CD4-positive, alpha-beta T cell treated with Interleukin-1 beta for 1 hour (primary cell): Measurements from ENCODE around the gene C18orf32.
"Not testable (repeated sequence)": the region's sequence is repeated elsewhere in the genome, so short reads cannot be mapped to it uniquely, and the experiment has no call there.

ENCODE experiments used
- DNase-seq, 2 donors: peaks; one replicate each; pipeline ENCODE4 v3.0.0-alpha.2; 2020 to 2022

Gene C18orf32

DNA sequence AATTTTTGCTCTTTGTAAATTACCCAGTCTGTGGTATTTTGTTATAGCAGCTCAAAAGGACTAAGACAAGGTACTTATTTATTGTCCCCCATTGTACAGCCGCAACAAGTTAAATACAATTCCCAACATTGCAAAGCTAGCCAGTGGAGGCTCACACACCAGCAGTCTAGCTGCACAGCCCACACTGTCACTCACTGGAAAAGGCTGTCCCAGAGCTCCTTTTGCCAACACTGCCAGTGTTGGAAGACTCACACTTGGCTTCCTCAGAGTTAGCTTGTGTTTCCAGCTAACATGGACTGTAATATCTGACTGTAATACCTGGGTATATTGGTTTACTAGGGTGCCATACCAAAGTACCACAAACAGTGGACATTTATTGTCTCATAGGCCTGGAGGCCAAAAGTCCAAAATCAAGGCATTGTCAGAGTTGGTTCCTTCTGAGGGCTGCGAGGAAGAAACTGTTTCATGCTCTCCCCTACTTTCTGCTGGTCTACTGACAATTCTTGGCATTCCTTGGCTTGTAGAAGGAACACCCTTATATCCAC is 19.9 kb downstream of the C18orf32 start:
- no peak for DNase-seq

DNA sequence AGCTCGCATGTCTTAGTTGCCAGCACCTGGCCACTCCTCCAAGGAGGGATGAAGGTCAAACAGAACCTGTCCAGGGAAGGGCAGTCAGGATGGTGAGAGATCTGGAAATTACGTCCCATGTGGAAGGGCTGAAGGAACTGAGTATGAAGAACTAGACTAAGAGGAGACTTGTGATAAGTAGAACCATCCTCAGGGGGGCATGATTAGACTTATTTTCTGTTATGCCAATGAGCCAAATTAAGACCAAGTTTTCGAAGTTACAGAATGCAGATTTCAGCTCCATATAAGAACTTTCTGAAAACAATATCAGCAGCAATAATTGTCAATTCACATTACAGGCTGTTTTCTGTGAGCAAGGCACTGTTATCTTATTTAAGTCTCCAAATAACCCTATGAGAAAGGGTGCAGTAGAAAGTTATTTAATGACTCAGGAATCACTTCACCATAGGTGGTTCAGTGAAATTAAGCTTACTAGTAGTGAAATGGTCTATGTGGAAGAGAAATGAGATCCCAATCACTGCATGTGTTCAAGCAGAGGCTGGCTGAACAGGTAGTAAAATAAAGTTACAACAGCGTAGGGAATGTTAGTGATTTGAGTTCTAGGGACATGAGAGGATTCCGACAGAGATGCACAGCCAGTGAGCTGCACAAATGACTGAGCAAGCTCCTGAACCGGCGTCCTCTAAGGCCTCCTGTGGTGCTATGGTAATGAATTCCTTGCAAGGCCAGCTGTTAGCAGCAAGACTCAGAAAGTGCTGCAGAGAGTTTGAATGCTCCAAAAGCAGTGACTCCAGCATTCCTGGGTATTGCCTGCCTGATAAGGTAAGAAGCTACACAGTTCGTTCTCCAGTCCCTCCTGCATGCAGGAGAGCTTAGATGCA is 22.1 kb downstream of the C18orf32 start:
- DNase-seq, result no peak

DNA sequence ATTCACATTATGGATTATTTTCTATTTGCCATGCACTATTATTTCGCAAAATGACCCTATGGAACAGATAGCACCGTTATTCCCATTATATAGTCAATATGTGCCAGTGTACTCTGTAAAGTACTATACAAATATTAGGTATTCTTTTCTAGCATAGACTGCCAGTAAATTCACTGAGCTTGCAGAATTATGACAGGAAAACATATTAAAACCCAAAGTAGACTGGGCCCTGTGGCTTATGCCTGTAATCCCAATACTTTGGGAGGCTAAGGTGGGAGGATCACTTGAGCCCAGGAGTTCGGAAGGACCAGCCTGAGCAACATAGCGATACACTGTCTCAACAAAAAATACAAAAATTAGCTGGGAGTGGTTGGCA is 25.4 kb downstream of the C18orf32 start:
- no peak for DNase-seq

DNA sequence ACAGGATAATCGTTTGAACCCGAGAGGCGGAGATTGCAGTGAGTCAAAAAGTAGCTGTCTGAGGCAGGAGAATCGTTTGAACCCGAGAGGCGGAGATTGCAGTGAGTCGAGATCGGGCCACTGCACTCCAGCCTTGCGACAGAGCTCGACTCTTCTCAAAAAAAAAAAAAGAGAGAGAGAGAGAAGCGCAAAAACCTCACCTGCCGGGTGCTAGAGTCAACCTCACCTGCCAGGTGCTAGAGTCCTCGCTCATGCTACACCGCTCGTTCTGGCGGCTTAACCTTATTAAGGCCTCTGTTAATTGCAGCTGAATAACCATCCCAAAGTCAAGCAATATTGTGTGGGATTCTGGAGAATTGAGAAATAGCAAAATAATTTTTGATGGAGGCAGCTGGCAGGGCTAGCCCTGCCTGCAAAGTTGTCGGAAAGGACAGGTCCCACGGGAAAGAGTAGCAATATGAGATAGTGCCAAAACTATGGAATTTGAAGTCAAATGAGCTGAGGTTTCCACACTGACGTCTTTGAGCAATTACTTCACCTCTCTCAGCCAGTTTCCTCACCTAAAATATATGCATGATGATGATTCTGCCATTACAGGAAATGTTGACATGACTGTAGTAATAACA is 25.9 kb downstream of the C18orf32 start:
- no peak for DNase-seq

DNA sequence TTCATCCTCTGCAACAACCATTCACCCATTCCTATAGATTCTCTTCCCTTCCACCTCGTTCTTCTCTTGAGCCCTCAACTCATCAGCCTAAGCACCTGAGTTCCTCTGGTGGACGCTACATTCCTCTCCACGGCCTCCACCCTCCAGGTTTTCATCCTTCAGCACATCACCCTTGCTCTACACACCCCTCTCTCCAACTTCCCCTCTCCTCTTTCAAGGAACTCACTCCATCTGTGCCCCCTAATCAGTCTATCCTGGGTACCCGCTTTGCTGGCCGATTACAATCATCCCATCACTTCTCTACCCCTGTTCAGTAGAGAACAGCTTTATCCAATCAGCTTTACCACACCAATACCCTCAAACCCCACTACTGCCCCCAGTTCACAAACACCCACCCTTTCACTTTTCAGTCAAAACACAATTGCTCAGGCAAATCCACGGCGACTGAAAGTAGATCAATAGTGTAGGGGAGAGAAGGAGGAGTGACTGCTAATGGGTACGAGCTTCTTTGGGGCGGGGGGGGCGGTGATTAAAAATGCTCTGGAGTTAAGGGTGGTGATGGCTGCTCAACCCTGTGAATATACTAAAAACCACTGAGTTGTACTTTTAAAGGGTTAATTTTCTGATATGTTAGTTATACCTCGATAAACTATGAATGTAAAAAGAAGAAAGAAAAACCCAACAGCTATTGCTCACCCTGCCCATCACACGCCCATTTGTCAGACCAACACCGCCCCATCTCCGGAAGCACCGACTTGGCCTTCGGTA is 27.4 kb downstream of the C18orf32 start:
- peak; percentile 22 to 26 for DNase-seq

DNA sequence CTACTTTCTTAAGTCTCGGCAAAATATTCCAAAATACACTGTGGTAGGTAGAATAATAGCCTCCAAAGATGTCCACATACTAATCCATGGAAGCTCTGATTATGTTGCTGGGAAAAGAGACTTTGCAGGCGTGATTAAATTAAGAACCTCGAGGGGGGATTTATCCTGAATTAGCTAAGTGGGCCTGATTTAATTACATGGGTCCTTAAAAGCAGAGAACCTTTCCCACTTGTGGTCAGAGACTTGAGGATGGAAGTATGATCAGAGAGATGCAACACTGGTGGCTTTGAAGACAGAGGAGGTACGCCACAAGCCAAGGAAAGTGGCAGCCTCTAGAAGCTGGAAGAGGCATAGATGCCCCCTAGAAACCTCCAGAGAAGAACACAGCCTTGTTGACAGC is 29.4 kb downstream of the C18orf32 start:
- DNase-seq, result no peak

DNA sequence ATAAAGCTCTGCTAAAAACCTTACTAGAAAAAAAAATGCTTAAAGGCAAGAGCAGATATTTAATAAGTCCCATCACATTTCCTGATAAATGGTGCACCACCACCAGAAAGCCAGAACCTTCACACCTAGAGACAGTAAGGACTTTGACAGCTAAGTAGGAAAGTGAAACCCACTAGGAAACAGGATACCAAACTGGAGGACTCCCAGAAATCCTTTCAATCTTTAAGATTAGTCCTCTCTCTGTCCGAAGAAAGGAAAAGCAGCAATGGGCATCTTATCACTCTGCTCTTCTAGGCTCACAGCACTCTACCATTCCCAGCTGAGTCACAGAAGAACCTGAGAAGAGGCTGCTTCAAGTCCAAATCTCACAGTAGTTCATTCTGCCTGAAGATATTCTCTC is 30.2 kb downstream of the C18orf32 start:
- DNase-seq, result no peak

DNA sequence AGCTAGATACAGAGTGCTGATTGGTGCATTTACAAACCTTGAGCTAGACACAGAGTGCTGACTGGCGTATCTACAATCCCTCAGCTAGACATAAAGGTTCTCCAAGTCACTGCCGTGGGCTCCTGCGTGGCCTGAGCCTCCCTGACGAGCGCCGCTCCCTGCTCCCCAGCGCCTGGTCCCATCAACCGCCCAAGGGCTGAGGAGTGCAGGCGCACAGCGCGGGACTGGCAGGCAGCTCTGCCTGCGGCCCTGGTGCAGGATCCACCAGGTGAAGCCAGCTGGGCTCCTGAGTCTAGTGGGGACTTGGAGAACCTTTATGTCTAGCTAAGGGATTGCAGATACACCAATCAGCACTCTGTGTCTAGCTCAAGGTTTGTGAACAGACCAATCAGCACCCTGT is 34.5 kb downstream of the C18orf32 start:
- not testable (repeated sequence) for DNase-seq

DNA sequence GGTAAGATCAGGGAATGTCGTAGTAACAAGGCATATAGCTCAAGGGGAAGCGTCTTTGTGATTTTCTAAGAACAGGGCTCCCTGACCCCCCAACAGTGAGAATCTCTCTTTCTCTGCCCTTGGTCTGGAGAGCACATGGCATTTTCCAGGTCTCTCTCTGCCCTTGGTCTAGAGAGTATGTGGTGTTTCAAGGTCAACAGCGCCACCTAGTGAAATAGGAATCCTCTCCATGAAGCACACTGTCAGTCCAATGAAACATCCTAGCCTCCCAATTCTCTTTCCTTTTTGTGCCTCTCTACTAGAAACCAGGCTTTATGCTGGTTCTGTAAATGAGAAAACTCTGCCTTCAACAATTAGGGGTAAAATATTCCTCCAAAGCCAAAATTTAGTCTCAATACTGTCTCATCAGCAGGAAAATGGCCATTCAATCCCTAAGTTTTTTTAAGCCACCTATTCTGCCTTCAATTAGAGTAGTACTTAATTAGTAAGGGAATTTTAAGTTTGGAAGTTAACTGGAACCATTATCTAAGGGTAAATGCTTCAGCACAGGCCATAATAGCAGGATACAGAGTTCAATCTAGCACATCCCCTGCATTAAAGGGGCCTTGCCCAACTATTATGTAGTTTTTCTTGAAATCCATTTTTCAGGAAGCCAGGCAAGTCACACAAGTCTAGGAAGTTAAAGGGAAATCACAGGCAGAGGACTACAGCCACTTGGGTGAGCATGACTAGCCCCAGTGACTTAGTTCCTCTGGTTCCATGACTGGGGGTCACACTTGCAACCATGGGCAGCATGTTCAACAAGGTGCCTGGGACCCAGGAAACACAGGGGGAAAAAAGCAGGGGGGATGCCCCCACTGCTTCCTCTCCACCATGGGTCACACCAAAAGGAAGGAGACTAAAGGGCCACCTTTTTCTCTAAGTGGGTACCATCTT is 39.0 kb downstream of the C18orf32 start:
- peak; percentile 20 to 65 for DNase-seq

DNA sequence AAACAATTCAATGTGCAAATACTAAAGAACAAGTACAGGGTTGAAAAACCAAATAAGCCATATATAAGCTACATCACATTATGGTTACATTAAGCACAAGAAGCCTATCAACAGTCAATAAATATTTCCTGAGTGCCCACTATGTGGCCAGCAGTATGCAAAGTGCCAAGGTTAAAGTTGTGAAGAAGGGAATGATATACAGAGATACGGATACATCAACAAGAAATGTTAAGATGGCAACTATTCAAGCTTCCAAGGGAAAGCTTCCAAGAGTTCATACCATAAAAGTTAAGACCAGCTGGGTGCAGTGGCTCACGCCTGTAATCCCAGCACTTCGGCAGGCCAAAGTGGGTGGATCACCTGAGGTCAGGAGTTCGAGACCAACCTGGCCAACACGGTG is 40.6 kb downstream of the C18orf32 start:
- no peak for DNase-seq

DNA sequence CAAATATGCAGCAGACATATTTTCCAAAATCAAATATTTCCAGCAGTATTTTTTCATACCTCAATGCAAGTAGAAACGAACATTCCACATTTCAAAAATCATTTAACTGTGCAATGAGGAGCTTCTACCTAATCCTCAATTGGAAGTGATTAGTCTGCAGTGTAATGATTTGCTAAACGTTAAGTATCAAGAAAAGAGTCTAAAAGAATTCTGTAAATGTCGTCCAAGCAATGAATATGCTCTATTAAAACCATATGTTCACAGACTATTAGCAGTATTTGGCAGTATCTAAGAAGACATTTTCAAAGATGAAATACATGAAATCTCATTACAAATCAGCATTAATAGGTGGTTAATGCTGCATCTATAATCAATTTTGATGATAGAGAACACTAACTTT is 42.5 kb downstream of the C18orf32 start:
- DNase-seq, result no peak

DNA sequence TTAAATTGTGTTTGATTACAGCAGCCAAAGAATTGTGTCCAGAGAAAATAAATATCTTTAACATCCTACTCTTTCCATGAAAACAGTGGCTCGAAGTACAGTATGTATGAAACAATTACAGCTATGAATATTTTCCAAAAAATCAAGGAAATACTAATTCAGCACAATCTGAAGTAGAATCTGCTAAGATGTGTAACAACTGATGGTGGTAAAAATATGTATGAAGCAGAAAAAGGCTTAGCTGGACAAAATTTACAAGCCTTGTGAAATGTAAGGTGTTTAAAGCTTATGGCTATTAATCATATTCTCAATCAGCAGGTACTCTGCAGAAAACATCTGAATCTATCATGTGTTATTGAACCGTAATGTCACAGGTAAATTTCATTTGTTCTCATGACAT is 43.2 kb downstream of the C18orf32 start:
- no peak for DNase-seq

DNA sequence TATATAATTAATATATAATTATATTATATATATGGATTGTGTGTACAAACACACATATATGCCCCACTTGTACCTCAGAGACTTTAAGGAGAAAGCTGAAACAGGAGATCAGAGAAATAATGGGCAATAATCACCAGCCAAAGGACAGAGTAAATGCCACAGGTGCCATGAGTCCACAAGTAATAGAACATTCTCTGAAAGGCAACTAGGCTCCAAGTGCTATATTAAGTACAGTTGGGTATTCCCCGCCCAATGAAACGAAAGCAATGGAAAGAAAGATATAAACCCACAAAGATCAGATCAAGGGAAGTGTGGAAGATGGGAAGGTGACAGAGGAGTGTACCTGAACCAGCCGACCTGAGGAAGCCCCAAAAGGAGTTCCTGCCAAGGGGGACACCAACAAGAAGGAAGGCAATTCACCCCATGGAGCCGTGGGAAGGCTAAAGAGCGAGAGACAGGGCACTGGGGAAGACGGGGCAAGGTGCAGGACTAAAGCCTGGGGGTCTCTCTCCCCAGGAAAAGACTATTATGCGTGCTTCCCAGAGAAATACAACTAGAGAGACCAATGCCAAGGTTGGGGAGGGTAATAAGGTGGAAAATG is 45.6 kb downstream of the C18orf32 start:
- no peak for DNase-seq

DNA sequence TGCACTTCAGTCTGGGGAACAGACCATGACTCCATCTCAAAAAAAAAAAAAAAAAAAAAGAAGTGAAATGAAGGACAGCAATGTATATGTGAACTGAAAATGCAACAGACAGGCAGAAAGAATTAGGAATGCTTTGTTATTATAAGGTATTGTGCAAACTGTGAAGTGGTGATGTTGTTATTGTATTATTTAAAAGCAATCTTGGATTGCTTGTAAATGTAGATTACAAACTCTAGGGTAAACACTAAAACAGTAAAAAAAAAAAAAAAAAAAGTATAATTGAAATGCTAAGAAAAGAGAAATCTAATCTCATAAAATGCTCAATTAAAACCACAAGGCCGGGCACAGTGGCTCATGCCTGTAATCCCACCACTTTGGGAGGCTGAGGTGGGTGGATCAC is 51.9 kb downstream of the C18orf32 start:
- no peak for DNase-seq

DNA sequence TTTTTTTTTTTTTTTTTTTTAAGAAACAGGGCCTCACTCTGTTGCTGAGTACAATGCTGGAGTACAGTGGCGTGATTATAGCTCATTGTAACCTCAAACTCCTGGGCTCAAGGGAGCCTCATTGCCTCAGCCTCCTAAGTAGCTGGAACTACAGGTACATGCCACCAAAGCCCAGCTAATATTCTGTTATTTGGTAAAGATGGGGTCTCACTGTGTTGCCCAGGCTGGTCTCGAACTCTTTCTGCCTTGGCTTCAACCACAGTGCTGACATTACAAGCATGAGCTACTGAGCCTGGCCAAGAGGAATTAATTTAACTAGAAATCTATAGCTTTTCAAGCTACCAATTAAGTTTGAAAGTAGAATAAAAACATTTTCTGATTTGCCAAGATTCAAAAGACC is 54.4 kb downstream of the C18orf32 start:
- DNase-seq, result no peak

DNA sequence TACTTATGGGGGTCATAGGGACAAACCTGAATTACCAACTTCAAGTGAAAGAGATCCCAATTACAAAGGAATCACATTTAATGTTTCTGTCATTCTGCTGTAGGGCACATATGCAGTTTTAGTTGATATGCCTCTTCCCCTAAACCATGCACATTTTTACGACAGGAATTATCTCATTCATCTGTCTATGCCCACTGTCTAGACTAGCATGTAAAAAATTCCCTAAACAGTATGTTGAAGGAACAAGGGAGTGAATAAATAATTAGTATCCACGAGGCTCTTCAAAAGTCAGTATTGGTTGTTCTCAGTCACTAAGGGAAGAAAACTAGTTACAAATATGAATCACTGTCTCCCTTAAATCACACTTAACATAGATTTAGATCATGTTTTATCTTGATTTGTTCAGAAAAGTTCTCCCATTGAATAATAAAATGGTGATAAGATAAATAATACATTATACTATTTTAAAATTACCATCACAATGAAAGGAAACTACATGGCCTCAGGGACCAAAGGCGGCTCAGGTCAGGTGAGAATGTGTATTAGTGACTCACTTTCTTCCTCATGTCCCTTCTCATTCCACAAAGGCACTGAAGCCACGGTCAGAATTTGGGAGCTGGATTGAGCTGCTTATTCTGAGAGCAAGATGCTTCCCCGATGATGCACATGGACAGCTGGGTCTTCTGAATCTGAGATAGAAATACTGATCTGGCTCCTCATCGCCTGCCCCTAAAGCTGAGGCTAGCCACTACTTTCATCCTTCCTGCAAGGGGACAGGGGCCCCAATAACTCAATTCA is 55.7 kb downstream of the C18orf32 start:
- no peak for DNase-seq
